Measurements from ENCODE around the gene NPBWR2. TPM values are rescaled to one million over a fixed set of nuclear protein-coding genes. Genes with fewer than 3 reads are reported as not detected.

The NPBWR2 gene
- total RNA-seq, 1 experiment from 2014 or later = not detected

GRCh38 chr20:64057628-64058498 lies 49.5 kb downstream of the NPBWR2 start:
- Mint-ChIP-seq H3K36me3 (ENCODE audit: insufficient read depth, unreplicated experiment) (no peaks in the 10 kb centered on the region), H3K27me3 (ENCODE audit: insufficient read depth, unreplicated experiment) (no peaks in the 10 kb centered on the region), H3K4me3 (ENCODE audit: unreplicated experiment) (no peak overlapping the region), H3K9me3 (ENCODE audit: unreplicated experiment) (no peaks in the 10 kb centered on the region), H3K27ac (ENCODE audit: low read depth, unreplicated experiment) (no peak overlapping the region), H3K4me1 (ENCODE audit: insufficient read depth, unreplicated experiment) (peaks cover 13% of the 10 kb centered on the region)
- intact Hi-C loops (cut with micrococcal nuclease) = loop anchor here (1.0 kb wide), 1 partner anchor 19 kb away; no protein-coding TSS in a partner anchor
- ChIA-PET CTCF (interaction anchor here (0.6 to 13.7 kb wide), 24 partner anchors 8 to 1043 kb away, joined by 3 to 284 read pairs (median 4); partner anchors contain the start of genes C20orf204, PRPF6 and SAMD10), POLR2A (interaction anchor here (0.8 to 1.3 kb wide), 4 partner anchors 8 to 77 kb away, joined by 3 to 5 read pairs (median 4); partner anchors contain the start of gene PRPF6)
- TF ChIP-seq CTCF (IDR thresholded peaks at IDR 0.05; ENCODE audit: unreplicated experiment) = peak; percentile 85
- no TSS peak for BruUV-seq (replicated peaks)
- DNase-seq (ENCODE audit: unreplicated experiment) = peak; percentile 78

GRCh38 chr20:64056889-64057627 lies 50.3 kb downstream of the NPBWR2 start:
- H3K36me3 Mint-ChIP-seq (ENCODE audit: insufficient read depth, unreplicated experiment) = no peaks in the 10 kb centered on the region
- no peaks in the 10 kb centered on the region for H3K27me3 Mint-ChIP-seq (ENCODE audit: insufficient read depth, unreplicated experiment)
- no peak for DNase-seq (ENCODE audit: unreplicated experiment)
- H3K4me1 Mint-ChIP-seq (ENCODE audit: insufficient read depth, unreplicated experiment) = peaks cover 13% of the 10 kb centered on the region
- H3K27ac Mint-ChIP-seq (ENCODE audit: low read depth, unreplicated experiment) = no peak overlapping the region
- ChIA-PET POLR2A (interaction anchor here (0.8 to 1.3 kb wide), 3 partner anchors 9 to 76 kb away, joined by 3 to 5 read pairs (median 5); partner anchors contain the start of gene PRPF6), CTCF (interaction anchor here (0.6 to 13.7 kb wide), 22 partner anchors 8 to 1042 kb away, joined by 3 to 284 read pairs (median 3); partner anchors contain the start of genes C20orf204, PRPF6 and SAMD10)
- H3K4me3 Mint-ChIP-seq (ENCODE audit: unreplicated experiment) = no peak overlapping the region
- intact Hi-C loops (cut with micrococcal nuclease) = loop anchor here (1.0 kb wide), 1 partner anchor 18 kb away; no protein-coding TSS in a partner anchor
- no TSS peak for BruUV-seq (replicated peaks)
- no peak for TF ChIP-seq CTCF (IDR thresholded peaks at IDR 0.05; ENCODE audit: unreplicated experiment)
- no peaks in the 10 kb centered on the region for H3K9me3 Mint-ChIP-seq (ENCODE audit: unreplicated experiment)

GRCh38 chr20:64056639-64056888 lies 50.8 kb downstream of the NPBWR2 start:
- no peak for DNase-seq (ENCODE audit: unreplicated experiment)
- intact Hi-C loops (cut with micrococcal nuclease) = no loop called here
- no peaks in the 10 kb centered on the region for H3K27me3 Mint-ChIP-seq (ENCODE audit: insufficient read depth, unreplicated experiment)
- no peak overlapping the region for H3K27ac Mint-ChIP-seq (ENCODE audit: low read depth, unreplicated experiment)
- CTCF ChIA-PET = interaction anchor here (0.7 to 13.7 kb wide), 4 partner anchors 8 to 201 kb away, joined by 3 to 284 read pairs (median 18); partner anchors contain the start of genes C20orf204, PRPF6 and SAMD10
- POLR2A ChIA-PET = interaction anchor here (1.3 kb wide), 1 partner anchor 76 kb away, joined by 5 read pairs; the partner anchor contains the start of gene PRPF6
- no peaks in the 10 kb centered on the region for H3K36me3 Mint-ChIP-seq (ENCODE audit: insufficient read depth, unreplicated experiment)
- BruUV-seq (replicated peaks) = no TSS peak
- no peak overlapping the region for H3K4me3 Mint-ChIP-seq (ENCODE audit: unreplicated experiment)
- TF ChIP-seq CTCF (IDR thresholded peaks at IDR 0.05; ENCODE audit: unreplicated experiment) = no peak
- H3K9me3 Mint-ChIP-seq (ENCODE audit: unreplicated experiment) = no peaks in the 10 kb centered on the region
- H3K4me1 Mint-ChIP-seq (ENCODE audit: insufficient read depth, unreplicated experiment) = peaks cover 13% of the 10 kb centered on the region
